Astrocyte (in vitro differentiated cells and primary cell): ENCODE measurements around the gene RXYLT1. TPM values are rescaled to one million over a fixed set of nuclear protein-coding genes. Genes with fewer than 3 reads are reported as not detected.

Experiments used
- DNase-seq: peaks from one replicate; pipeline ENCODE4 v3.0.0-alpha.2; 2010; ENCODE audit warnings: low read depth
- FAIRE-seq: peaks from 2 replicates; lab custom pipeline; 2011; peaks lifted over from hg19 to GRCh38; lab: Jason Lieb, UNC
- H2AFZ ChIP-seq: 2 replicates; pipeline ENCODE4 v1.6.0; 2012; ENCODE audit warnings: low read depth, low read length, inconsistent platforms
- H3K27ac ChIP-seq: 2 replicates; pipeline ENCODE4 v1.5.1; 2011; ENCODE audit warnings: low read depth, low read length, inconsistent platforms
- H3K27me3 ChIP-seq: 2 replicates; pipeline ENCODE4 v1.6.0; 2011; ENCODE audit warnings: low read length, inconsistent platforms; ENCODE audit not compliant: insufficient read depth
- H3K36me3 ChIP-seq: 2 replicates; pipeline ENCODE4 v1.5.1; 2011; ENCODE audit warnings: low read length, inconsistent platforms; ENCODE audit not compliant: insufficient read depth
- H3K4me1 ChIP-seq: 2 replicates; pipeline ENCODE4 v1.5.1; 2011; ENCODE audit warnings: low read length, inconsistent platforms; ENCODE audit not compliant: insufficient read depth
- H3K4me2 ChIP-seq: 2 replicates; pipeline ENCODE4 v1.6.0; 2012; ENCODE audit warnings: low read length, inconsistent platforms
- H3K4me3 ChIP-seq: 2 replicates; pipeline ENCODE4 v1.5.1; 2011; ENCODE audit warnings: low read depth, mild to moderate bottlenecking, low read length, inconsistent platforms; ENCODE audit not compliant: insufficient read depth
- H3K79me2 ChIP-seq: 2 replicates; pipeline ENCODE4 v1.6.0; 2012; ENCODE audit warnings: mild to moderate bottlenecking, low read length, inconsistent platforms; ENCODE audit not compliant: insufficient read depth
- H3K9ac ChIP-seq: 2 replicates; pipeline ENCODE4 v1.6.0; 2012; ENCODE audit warnings: mild to moderate bottlenecking, low read length, inconsistent platforms
- H3K9me3 ChIP-seq: 2 replicates; pipeline ENCODE4 v1.5.1; 2012; ENCODE audit warnings: low read depth, mild to moderate bottlenecking, low read length, inconsistent platforms; ENCODE audit not compliant: insufficient read depth
- H4K20me1 ChIP-seq: 2 replicates; pipeline ENCODE4 v1.6.0; 2012; ENCODE audit warnings: low read length, inconsistent platforms; ENCODE audit not compliant: insufficient read depth
- H3K27ac Mint-ChIP-seq: one replicate; pipeline ENCODE4 v1.8.0; 2021; ENCODE audit warnings: mild to moderate bottlenecking, mixed read lengths; ENCODE audit not compliant: unreplicated experiment
- H3K27me3 Mint-ChIP-seq: one replicate; pipeline ENCODE4 v1.8.0; 2021; ENCODE audit warnings: low read depth, mixed read lengths; ENCODE audit not compliant: unreplicated experiment
- H3K36me3 Mint-ChIP-seq: one replicate; pipeline ENCODE4 v1.8.0; 2021; ENCODE audit warnings: low read depth, mixed read lengths; ENCODE audit not compliant: unreplicated experiment
- H3K4me1 Mint-ChIP-seq: one replicate; pipeline ENCODE4 v1.8.0; 2021; ENCODE audit warnings: low read depth, mixed read lengths; ENCODE audit not compliant: unreplicated experiment
- H3K4me3 Mint-ChIP-seq: one replicate; pipeline ENCODE4 v1.8.0; 2021; ENCODE audit warnings: mild to moderate bottlenecking, moderate library complexity, mixed read lengths; ENCODE audit not compliant: unreplicated experiment
- H3K9me3 Mint-ChIP-seq: one replicate; pipeline ENCODE4 v1.8.0; 2021; ENCODE audit warnings: mild to moderate bottlenecking, mixed read lengths; ENCODE audit not compliant: unreplicated experiment
- CTCF ChIP-seq: IDR thresholded peaks from 2 replicates; pipeline ENCODE4 v1.5.1; 2011; ENCODE audit warnings: low read depth, mild to moderate bottlenecking, inconsistent platforms, low read length, moderate library complexity; ENCODE audit not compliant: insufficient read depth
- EZH2 ChIP-seq: IDR thresholded peaks from 2 replicates; pipeline ENCODE4 v1.6.1; 2012; ENCODE audit warnings: mild to moderate bottlenecking, low read length, inconsistent platforms; ENCODE audit not compliant: insufficient read depth
- total RNA-seq: library from RNA; stranded (reverse); gene quantifications from 2 replicates; pipeline ENCODE4 v1.2.1, GENCODE V29; 2021

Gene RXYLT1
- total RNA-seq, 1 donor from 2014 or later, result 15.5 TPM

GRCh38 chr12:63836936-63837335 is 57.2 kb downstream of the RXYLT1 start:
- no peak overlapping the region for H3K27ac ChIP-seq
- no peak overlapping the region for H3K9ac ChIP-seq
- H3K27ac Mint-ChIP-seq, result no peak overlapping the region
- no peaks in the 10 kb centered on the region for H3K79me2 ChIP-seq
- no peaks in the 10 kb centered on the region for H3K4me1 Mint-ChIP-seq
- H3K9me3 ChIP-seq, result no peaks in the 10 kb centered on the region
- H3K4me1 ChIP-seq, result no peaks in the 10 kb centered on the region
- no peak overlapping the region for H3K4me3 Mint-ChIP-seq
- peaks cover 3% of the 10 kb centered on the region for H3K27me3 Mint-ChIP-seq
- no peak overlapping the region for H3K4me2 ChIP-seq
- TF ChIP-seq CTCF (no peak), EZH2 (no peak)
- no peak overlapping the region for H2AFZ ChIP-seq
- DNase-seq (no peak), FAIRE-seq (no peak)
- H3K9me3 Mint-ChIP-seq, result no peaks in the 10 kb centered on the region
- H3K4me3 ChIP-seq, result no peak overlapping the region
- no peaks in the 10 kb centered on the region for H3K36me3 Mint-ChIP-seq
- no peaks in the 10 kb centered on the region for H3K36me3 ChIP-seq
- no peaks in the 10 kb centered on the region for H4K20me1 ChIP-seq
- no peaks in the 10 kb centered on the region for H3K27me3 ChIP-seq

- no peak overlapping the region for H3K4me3 Mint-ChIP-seq
- no peaks in the 10 kb centered on the region for H3K79me2 ChIP-seq
- H3K4me1 ChIP-seq, result no peaks in the 10 kb centered on the region
- H3K36me3 Mint-ChIP-seq, result no peaks in the 10 kb centered on the region
- no peaks in the 10 kb centered on the region for H3K27me3 Mint-ChIP-seq
- no peak overlapping the region for H3K9ac ChIP-seq
- no peaks in the 10 kb centered on the region for H3K9me3 ChIP-seq
- H3K36me3 ChIP-seq, result no peaks in the 10 kb centered on the region
- no peak overlapping the region for H2AFZ ChIP-seq
- TF ChIP-seq EZH2 (no peak), CTCF (no peak)
- H4K20me1 ChIP-seq, result no peaks in the 10 kb centered on the region
- no peak overlapping the region for H3K27ac Mint-ChIP-seq
- no peak overlapping the region for H3K4me2 ChIP-seq
- DNase-seq, result no peak
- FAIRE-seq, result no peak
- H3K4me3 ChIP-seq, result no peak overlapping the region
- H3K27me3 ChIP-seq, result no peaks in the 10 kb centered on the region
- no peaks in the 10 kb centered on the region for H3K4me1 Mint-ChIP-seq
- no peak overlapping the region for H3K27ac ChIP-seq
- no peaks in the 10 kb centered on the region for H3K9me3 Mint-ChIP-seq
Measured at GRCh38 chr12:63838411-63838810, 58.7 kb downstream of the RXYLT1 start.

GRCh38 chr12:63841011-63841410 is 61.3 kb downstream of the RXYLT1 start:
- H3K27me3 ChIP-seq, result no peaks in the 10 kb centered on the region
- no peaks in the 10 kb centered on the region for H3K4me1 ChIP-seq
- H3K4me2 ChIP-seq, result no peak overlapping the region
- H2AFZ ChIP-seq, result no peak overlapping the region
- H3K9ac ChIP-seq, result no peak overlapping the region
- H3K4me3 ChIP-seq, result no peak overlapping the region
- no peak overlapping the region for H3K4me3 Mint-ChIP-seq
- no peaks in the 10 kb centered on the region for H3K9me3 ChIP-seq
- no peak for DNase-seq
- TF ChIP-seq EZH2 (no peak), CTCF (no peak)
- peaks cover under 1% of the 10 kb centered on the region for H3K4me1 Mint-ChIP-seq
- no peak for FAIRE-seq
- peaks cover 5% of the 10 kb centered on the region for H4K20me1 ChIP-seq
- no peak overlapping the region for H3K27ac ChIP-seq
- H3K36me3 Mint-ChIP-seq, result no peaks in the 10 kb centered on the region
- no peak overlapping the region for H3K27ac Mint-ChIP-seq
- peaks cover 16% of the 10 kb centered on the region for H3K79me2 ChIP-seq
- H3K9me3 Mint-ChIP-seq, result no peaks in the 10 kb centered on the region
- H3K27me3 Mint-ChIP-seq, result no peaks in the 10 kb centered on the region
- no peaks in the 10 kb centered on the region for H3K36me3 ChIP-seq
